ENCODE results near the gene GPHN.

DNA sequence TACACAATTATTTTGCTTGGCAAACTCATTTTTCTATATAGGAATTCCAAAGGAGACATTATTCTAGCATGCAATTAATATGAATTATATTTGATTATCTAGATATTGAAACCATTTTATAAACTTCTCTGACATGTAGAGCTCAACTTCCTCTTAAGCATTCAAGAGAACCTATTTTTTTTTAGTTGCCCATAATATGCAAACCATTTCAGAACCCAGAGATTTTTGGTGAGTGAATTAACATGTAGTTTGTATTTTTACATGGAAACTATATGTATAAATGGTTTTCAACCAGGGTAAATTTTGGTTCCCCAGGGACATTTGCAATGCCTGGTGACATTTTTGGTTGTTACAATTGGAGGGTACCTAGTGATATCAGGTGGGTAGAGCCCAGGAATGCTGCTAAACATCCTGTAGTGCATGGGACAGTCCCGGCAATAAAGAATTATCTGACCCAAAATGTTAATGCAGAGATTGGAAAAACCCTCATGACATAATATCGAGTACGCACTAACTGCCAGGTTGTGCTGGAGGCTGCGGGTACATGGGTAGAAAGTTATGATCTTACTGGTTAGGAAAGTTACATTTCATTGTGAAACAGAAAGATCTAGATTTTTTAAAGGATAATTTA, 342.4 kb downstream of the GPHN start:
- TF ChIP-seq, protein P1, sequence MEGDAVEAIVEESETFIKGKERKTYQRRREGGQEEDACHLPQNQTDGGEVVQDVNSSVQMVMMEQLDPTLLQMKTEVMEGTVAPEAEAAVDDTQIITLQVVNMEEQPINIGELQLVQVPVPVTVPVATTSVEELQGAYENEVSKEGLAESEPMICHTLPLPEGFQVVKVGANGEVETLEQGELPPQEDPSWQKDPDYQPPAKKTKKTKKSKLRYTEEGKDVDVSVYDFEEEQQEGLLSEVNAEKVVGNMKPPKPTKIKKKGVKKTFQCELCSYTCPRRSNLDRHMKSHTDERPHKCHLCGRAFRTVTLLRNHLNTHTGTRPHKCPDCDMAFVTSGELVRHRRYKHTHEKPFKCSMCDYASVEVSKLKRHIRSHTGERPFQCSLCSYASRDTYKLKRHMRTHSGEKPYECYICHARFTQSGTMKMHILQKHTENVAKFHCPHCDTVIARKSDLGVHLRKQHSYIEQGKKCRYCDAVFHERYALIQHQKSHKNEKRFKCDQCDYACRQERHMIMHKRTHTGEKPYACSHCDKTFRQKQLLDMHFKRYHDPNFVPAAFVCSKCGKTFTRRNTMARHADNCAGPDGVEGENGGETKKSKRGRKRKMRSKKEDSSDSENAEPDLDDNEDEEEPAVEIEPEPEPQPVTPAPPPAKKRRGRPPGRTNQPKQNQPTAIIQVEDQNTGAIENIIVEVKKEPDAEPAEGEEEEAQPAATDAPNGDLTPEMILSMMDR (optimal IDR thresholded peaks at IDR 0.05 in 1 of 3, IDR thresholded peaks at IDR 0.05 in 1 of 3, conservative IDR thresholded peaks at IDR 0.05 in 1 of 3; ENCODE audit: extremely low read depth in 1 of 3, insufficient read depth in 2 of 3, low read length in 3 of 3) = no peak
- no peak for TF ChIP-seq EZH2 (IDR thresholded peaks at IDR 0.05; ENCODE audit: low read length)
